GM06990 (cell line): ENCODE results near the gene AFF3.

Experiments
- DNase-seq: peaks from one replicate; pipeline ENCODE4 v3.0.0-alpha.2; 2011; ENCODE audit not compliant: insufficient read length; ENCODE audit errors: extremely low read depth
- H3K27me3 ChIP-seq: replicated peaks from 2 replicates; pipeline ENCODE4 v1.6.0; 2011; ENCODE audit warnings: low read length; ENCODE audit not compliant: control insufficient read depth, insufficient read depth
- H3K36me3 ChIP-seq: 2 replicates; pipeline ENCODE4 v1.5.1; 2011; ENCODE audit warnings: low read length; ENCODE audit not compliant: control insufficient read depth, insufficient read depth
- H3K4me3 ChIP-seq: replicated peaks from 2 replicates; pipeline ENCODE4 v1.5.1; 2011; ENCODE audit warnings: low read depth, mild to moderate bottlenecking, control low read depth, low read length
- CTCF ChIP-seq: IDR thresholded peaks from 2 replicates; pipeline ENCODE4 v1.5.1; 2011; ENCODE audit warnings: low read length, control low read depth, mild to moderate bottlenecking, inconsistent platforms; ENCODE audit not compliant: insufficient read depth, poor library complexity, severe bottlenecking

AFF3 gene

GRCh38 chr2:99805930-99806476 lies 336.4 kb downstream of the AFF3 start:
- no peak for DNase-seq
- no peaks in the 10 kb centered on the region for H3K36me3 ChIP-seq
- H3K27me3 ChIP-seq, result no peaks in the 10 kb centered on the region; the same call in 1 of the 2 replicates
- H3K4me3 ChIP-seq, result no peak overlapping the region
- no peak for TF ChIP-seq CTCF

- H3K4me3 ChIP-seq, result no peak overlapping the region
- no peak for TF ChIP-seq CTCF
- H3K36me3 ChIP-seq, result no peaks in the 10 kb centered on the region
- no peaks in the 10 kb centered on the region; the same call in 1 of the 2 replicates for H3K27me3 ChIP-seq
- no peak for DNase-seq
Observed at GRCh38 chr2:99803846-99804245, 338.5 kb downstream of the AFF3 start.

GRCh38 chr2:99802734-99803133 lies 339.7 kb downstream of the AFF3 start:
- DNase-seq, result no peak
- no peak for TF ChIP-seq CTCF

GRCh38 chr2:99801327-99801901 lies 341.0 kb downstream of the AFF3 start:
- Histone ChIP-seq H3K27me3 (no peaks in the 10 kb centered on the region), H3K36me3 (no peaks in the 10 kb centered on the region), H3K4me3 (no peak overlapping the region)
- TF ChIP-seq CTCF, result no peak
- no peak for DNase-seq

More at GRCh38 chr2:99802734-99803133, 339.7 kb downstream of the AFF3 start:
- H3K36me3 ChIP-seq, result no peaks in the 10 kb centered on the region
- no peak overlapping the region for H3K4me3 ChIP-seq
- no peaks in the 10 kb centered on the region; the same call in 1 of the 2 replicates for H3K27me3 ChIP-seq

- Histone ChIP-seq H3K27me3 (no peaks in the 10 kb centered on the region), H3K36me3 (no peaks in the 10 kb centered on the region), H3K4me3 (no peak overlapping the region)
- no peak for TF ChIP-seq CTCF
- no peak for DNase-seq
Observed at GRCh38 chr2:99797475-99797874, 344.9 kb downstream of the AFF3 start.

- H3K4me3 ChIP-seq, result no peak overlapping the region
- no peak for DNase-seq
- no peaks in the 10 kb centered on the region for H3K36me3 ChIP-seq
- H3K27me3 ChIP-seq, result no peaks in the 10 kb centered on the region
- TF ChIP-seq CTCF, result no peak
Observed at GRCh38 chr2:99794414-99794813, 348.0 kb downstream of the AFF3 start.
